CD4-positive, alpha-beta T cell treated with Interleukin-4 for 4 hours (primary cell): ENCODE data around the gene CAPN15.
"Not testable (repeated sequence)": the region's sequence is repeated elsewhere in the genome, so short reads cannot be mapped to it uniquely, and the experiment has no call there.

ENCODE experiments used
- DNase-seq: peaks from one replicate; pipeline ENCODE4 v3.0.0-alpha.2; 2020

CAPN15 gene

GRCh38 chr16:527015-527903 is at the start of gene CAPN15:
CAPN15 (plus strand) TSS chr16:527712; CDS start chr16:546839, 19,127 bp downstream.
- peak; percentile 73 for DNase-seq

- not testable (repeated sequence) for DNase-seq
Measured at GRCh38 chr16:478287-478686, 49.2 kb upstream of the CAPN15 start.

GRCh38 chr16:482468-483185 is 44.9 kb upstream of the CAPN15 start:
- DNase-seq, result no peak

GRCh38 chr16:483341-484075 is 44.0 kb upstream of the CAPN15 start:
- no peak for DNase-seq

GRCh38 chr16:489606-490005 is 37.9 kb upstream of the CAPN15 start:
- DNase-seq, result no peak

- DNase-seq, result no peak
Measured at GRCh38 chr16:490768-491167, 36.7 kb upstream of the CAPN15 start.

GRCh38 chr16:491220-491919 is 36.1 kb upstream of the CAPN15 start:
- no peak for DNase-seq

- DNase-seq, result no peak
Measured at GRCh38 chr16:492211-492875, 35.2 kb upstream of the CAPN15 start.

- not testable (repeated sequence) for DNase-seq
Measured at GRCh38 chr16:494676-495075, 32.8 kb upstream of the CAPN15 start.

GRCh38 chr16:495127-495748 is 32.3 kb upstream of the CAPN15 start:
- DNase-seq, result no peak

GRCh38 chr16:496097-496886 is 31.2 kb upstream of the CAPN15 start:
- DNase-seq, result no peak

GRCh38 chr16:497258-497657 is 30.3 kb upstream of the CAPN15 start:
- DNase-seq, result no peak

GRCh38 chr16:499924-500323 is 27.6 kb upstream of the CAPN15 start:
- no peak for DNase-seq

GRCh38 chr16:500709-501108 is 26.8 kb upstream of the CAPN15 start:
- no peak for DNase-seq

- no peak for DNase-seq
Measured at GRCh38 chr16:502179-502943, 25.2 kb upstream of the CAPN15 start.

GRCh38 chr16:503150-504071 is 24.1 kb upstream of the CAPN15 start:
- DNase-seq, result no peak

- no peak for DNase-seq
Measured at GRCh38 chr16:505479-506245, 21.9 kb upstream of the CAPN15 start.

GRCh38 chr16:506246-506546 is 21.3 kb upstream of the CAPN15 start:
- no peak for DNase-seq
